Stomach (tissue), 9 donors: ENCODE measurements around the gene BLID. TPM values are rescaled to one million over a fixed set of nuclear protein-coding genes. Genes with fewer than 3 reads are reported as not detected.

Experiments used
- DNase-seq, 2 donors: peaks; one replicate each; pipeline versions ENCODE4 v3.0.0 to v3.0.0-alpha.2; 2013 to 2019
- H3K27ac ChIP-seq, 5 donors: fragments of 200-600 bp in 4 of 5; sonication (generic) in 4 of 5; one replicate each; pipeline ENCODE4 v1.5.1; 2013 to 2019; ENCODE audit warnings: mild to moderate bottlenecking in 1 of 5, moderate library complexity in 1 of 5
- H3K27me3 ChIP-seq, 3 donors: fragments of 200-600 bp; sonication (generic); one replicate each; pipeline ENCODE4 v1.5.1; 2017 to 2019; ENCODE audit warnings: mixed run types in 1 of 3
- H3K36me3 ChIP-seq, 4 donors: fragments of 200-600 bp; sonication (generic); 1 replicate in 3 of 4; 2 replicates in 1 of 4; pipeline ENCODE4 v1.5.1; 2016 to 2019
- H3K4me1 ChIP-seq, 4 donors: fragments of 200-600 bp; sonication (generic); one replicate each; pipeline ENCODE4 v1.5.1; 2016 to 2019
- H3K4me3 ChIP-seq, 4 donors: fragments of 200-600 bp; sonication (generic) in 3 of 4; one replicate each; pipeline ENCODE4 v1.5.1; 2016 to 2019; ENCODE audit warnings: mild to moderate bottlenecking in 1 of 4
- H3K9me3 ChIP-seq, 4 donors: fragments of 200-600 bp; sonication (generic); one replicate each; pipeline ENCODE4 v1.5.1; 2016 to 2019
- CTCF ChIP-seq, 7 experiments: fragments of 450-650 bp in 4 of 7; fragments of 200-600 bp in 3 of 7; sonication (generic) in 3 of 7; IDR thresholded peaks; one replicate each; pipeline ENCODE4 v1.5.1; 2016 to 2019; ENCODE audit warnings: antibody characterized with exemption in 7 of 7, control low read depth in 2 of 7, mild to moderate bottlenecking in 1 of 7
- EP300 ChIP-seq: sonication (generic); formaldehyde crosslinking; IDR thresholded peaks from one replicate; pipeline ENCODE4 v1.6.1; 2017; ENCODE audit warnings: antibody characterized with exemption
- POLR2A ChIP-seq, 4 donors: fragments of 450-650 bp; IDR thresholded peaks; one replicate each; pipeline ENCODE4 v1.6.1; 2016; ENCODE audit warnings: antibody characterized with exemption in 4 of 4, control low read depth in 2 of 4, mild to moderate bottlenecking in 1 of 4, moderate library complexity in 1 of 4
- POLR2AphosphoS5 ChIP-seq, 3 donors: sonication (generic); formaldehyde crosslinking; IDR thresholded peaks; one replicate each; pipeline ENCODE4 v1.6.1; 2016; ENCODE audit warnings: antibody characterized with exemption in 3 of 3
- WGBS, 5 donors: extraction: QIAGEN DNeasy Blood & Tissue Kit in 3 of 5; methylation state at CpG; one replicate each; pipeline versions ENCODE4 v1.1.5 to v1.1.7; 2013 to 2018; 5-methylcytosine and 5-hydroxymethylcytosine counted together
- intact Hi-C: fragments of 100-400 bp; cut with DNase I; formaldehyde crosslinking; loops from one replicate; pipeline ENCODE4 v1.15.1; 2023; ENCODE audit warnings: low total_unique reads
- polyA plus RNA-seq, 3 donors: library from polyadenylated mRNA; stranded (reverse); fragments of 200-250 nt; gene quantifications; one replicate each; pipeline ENCODE4 v1.2.3, GENCODE V29; 2013
- total RNA-seq, 5 donors: library from RNA; depleted of rRNA; stranded (reverse); fragments of >200 nt; gene quantifications; one replicate each; pipeline versions ENCODE4 v1.1.0 to v1.2.3, GENCODE V29; 2014 to 2016
- donor health status: healthy with polysubstance abuse.
- donor health status: Bipolar disorder and iron deficiency.
- donor health status: healthy.

BLID gene
- total and polyA plus RNA-seq, 8 donors = 3.1 TPM; not detected in 7

GRCh38 chr11:122103321-122103720, 12.7 kb downstream of the BLID start:
- intact Hi-C loops = no loop called here

GRCh38 chr11:122102426-122102825, 13.6 kb downstream of the BLID start:
- DNase-seq = no peak
- Histone ChIP-seq H3K9me3 (no peaks in the 10 kb centered on the region), H3K4me1 (peaks cover 0 to 12% (median 4%) of the 10 kb centered on the region in 4 donors), H3K4me3 (no peak overlapping the region), H3K27ac (peak overlapping the region in 4 of 5 donors; percentile 71 to 88 (median 76)), H3K27me3 (peaks cover 0 to 50% (median 12%) of the 10 kb centered on the region in 3 donors), H3K36me3 (no peaks in the 10 kb centered on the region)
- intact Hi-C loops = no loop called here
- no peak for TF ChIP-seq POLR2AphosphoS5 (IDR thresholded peaks at IDR 0.05)
- no peak for TF ChIP-seq CTCF (IDR thresholded peaks at IDR 0.05)
- TF ChIP-seq EP300 = no peak
- no peak for TF ChIP-seq POLR2A (IDR thresholded peaks at IDR 0.05)
- WGBS, 5 donors = 64 to 74% (median 69%) methylated on average over 4 of the region's 4 CpGs

More at GRCh38 chr11:122103321-122103720, 12.7 kb downstream of the BLID start:
- H3K27me3 ChIP-seq = peaks cover 0 to 43% (median 12%) of the 10 kb centered on the region in 3 donors
- no peak for TF ChIP-seq CTCF (IDR thresholded peaks at IDR 0.05)
- no peak for TF ChIP-seq POLR2AphosphoS5 (IDR thresholded peaks at IDR 0.05)
- no peak for TF ChIP-seq EP300
- TF ChIP-seq POLR2A (IDR thresholded peaks at IDR 0.05) = no peak
- H3K4me1 ChIP-seq = peaks cover 0 to 12% (median 4%) of the 10 kb centered on the region in 4 donors
- no peaks in the 10 kb centered on the region for H3K36me3 ChIP-seq
- H3K4me3 ChIP-seq = no peak overlapping the region
- WGBS, 5 donors = 80 to 87% (median 84%) methylated on average over 6 of the region's 6 CpGs
- no peak for DNase-seq
- peak overlapping the region in 2 of 5 donors; percentile 81 to 88 for H3K27ac ChIP-seq
- H3K9me3 ChIP-seq = no peaks in the 10 kb centered on the region

- Histone ChIP-seq H3K9me3 (no peaks in the 10 kb centered on the region), H3K4me1 (peaks cover 0 to 12% (median 4%) of the 10 kb centered on the region in 4 donors), H3K36me3 (no peaks in the 10 kb centered on the region), H3K27ac (peak overlapping the region in 4 of 5 donors; percentile 71 to 88 (median 76)), H3K4me3 (peak overlapping the region; percentile 45 to 49 (median 46)), H3K27me3 (peaks cover 0 to 53% (median 12%) of the 10 kb centered on the region in 3 donors)
- TF ChIP-seq CTCF (IDR thresholded peaks at IDR 0.05) (peak in 4 of 7 experiments; percentile 19 to 51 (median 40)), POLR2AphosphoS5 (IDR thresholded peaks at IDR 0.05) (no peak)
- WGBS, 5 donors = 2 to 4% (median 4%) methylated on average over 13 of the region's 13 CpGs
- peak in 1 of 2 donors; percentile 93 for DNase-seq
- intact Hi-C loops = no loop called here
Measured at GRCh38 chr11:122101625-122102291, 14.3 kb downstream of the BLID start.

- H3K27ac ChIP-seq = peak overlapping the region; percentile 1 to 88 (median 72)
- H3K9me3 ChIP-seq = no peaks in the 10 kb centered on the region
- H3K36me3 ChIP-seq = no peaks in the 10 kb centered on the region
- WGBS, 5 donors = 10 to 26% (median 24%) methylated on average over 11 of the region's 11 CpGs
- H3K4me1 ChIP-seq = peaks cover 0 to 12% (median 4%) of the 10 kb centered on the region in 4 donors
- DNase-seq = peak in 1 of 2 donors; percentile 71
- H3K4me3 ChIP-seq = peak overlapping the region; percentile 45 to 49 (median 46)
- intact Hi-C loops = no loop called here
- peaks cover 0 to 53% (median 12%) of the 10 kb centered on the region in 3 donors for H3K27me3 ChIP-seq
- TF ChIP-seq EP300 (no peak), POLR2A (IDR thresholded peaks at IDR 0.05) (no peak), CTCF (IDR thresholded peaks at IDR 0.05) (no peak), POLR2AphosphoS5 (IDR thresholded peaks at IDR 0.05) (no peak)
Measured at GRCh38 chr11:122100756-122101080, 15.3 kb downstream of the BLID start.
